ENCODE measurements around the gene MYOM1.

MYOM1 gene

DNA sequence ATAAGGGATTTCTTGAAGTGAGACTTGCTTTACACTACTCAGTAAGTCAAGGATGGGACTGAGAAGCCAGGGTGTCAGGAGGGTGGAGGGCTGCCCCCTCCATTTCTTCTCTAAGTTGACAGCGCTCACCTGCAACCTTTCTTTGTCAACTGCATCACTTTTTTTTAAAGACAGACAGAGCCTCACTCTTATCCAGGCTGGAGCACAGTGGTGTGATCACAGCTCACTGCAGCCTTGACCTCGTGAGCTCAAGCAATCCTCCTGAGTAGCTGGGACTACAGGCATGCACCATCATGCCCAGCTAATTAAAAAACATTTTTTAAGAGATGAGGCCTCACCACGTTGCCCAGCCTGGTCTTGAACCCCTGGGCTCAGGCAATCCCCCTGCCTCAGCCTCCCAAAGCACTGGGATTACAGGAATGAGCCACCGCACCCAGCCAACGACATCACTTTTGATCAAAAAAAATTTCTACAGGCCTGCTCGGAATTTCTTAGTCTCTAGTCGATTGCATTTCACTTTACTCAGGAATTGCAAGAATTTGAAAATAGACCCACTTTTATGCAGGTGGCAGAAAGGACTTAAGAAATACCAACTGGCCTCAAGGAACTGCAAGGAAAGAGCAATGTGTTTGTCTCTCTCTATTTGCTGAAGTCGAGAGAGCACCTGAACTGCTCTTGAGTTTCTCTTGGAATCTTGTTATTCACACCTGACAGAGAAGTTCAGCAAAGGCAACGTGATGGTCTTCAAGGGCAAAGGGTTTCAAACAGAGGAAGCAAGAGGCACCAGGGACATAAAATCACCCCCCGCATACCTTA, 101.4 kb downstream of the MYOM1 start:
- DNase-seq (ENCODE audit: low read depth in 2 of 2) = no peak

DNA sequence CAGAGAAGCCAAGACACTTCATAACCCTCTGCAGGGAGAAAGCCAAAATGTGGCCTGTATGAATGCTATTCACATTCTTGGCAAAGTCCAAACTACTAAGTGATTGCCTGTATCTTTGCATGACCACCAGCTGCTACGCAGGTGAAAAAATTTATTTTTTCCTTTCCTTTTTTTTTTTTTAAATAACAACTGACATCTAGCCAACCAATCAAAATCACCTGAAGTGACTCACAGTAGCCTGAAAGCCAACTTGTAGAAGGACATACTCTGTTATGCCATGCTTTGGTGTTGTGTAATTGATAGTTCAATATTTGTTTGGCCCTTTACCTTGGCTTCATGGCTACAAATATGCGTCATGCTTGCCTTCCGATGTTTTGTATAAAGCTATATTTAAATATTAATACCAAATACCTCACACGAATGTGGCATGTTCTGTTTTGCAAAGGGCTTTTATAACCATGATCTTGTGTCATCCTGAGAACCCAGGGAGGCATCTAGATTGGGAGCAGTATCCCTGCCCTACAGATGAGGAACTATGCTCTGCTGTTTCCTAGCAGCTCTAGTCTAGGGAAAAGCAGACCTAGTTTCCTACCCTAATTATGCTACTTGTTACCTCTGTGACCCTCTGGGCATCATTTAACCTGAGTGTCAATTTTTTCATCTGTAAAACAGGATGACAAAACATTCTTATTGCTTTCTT, 102.1 kb downstream of the MYOM1 start:
- no peak for DNase-seq (ENCODE audit: low read depth in 2 of 2)

DNA sequence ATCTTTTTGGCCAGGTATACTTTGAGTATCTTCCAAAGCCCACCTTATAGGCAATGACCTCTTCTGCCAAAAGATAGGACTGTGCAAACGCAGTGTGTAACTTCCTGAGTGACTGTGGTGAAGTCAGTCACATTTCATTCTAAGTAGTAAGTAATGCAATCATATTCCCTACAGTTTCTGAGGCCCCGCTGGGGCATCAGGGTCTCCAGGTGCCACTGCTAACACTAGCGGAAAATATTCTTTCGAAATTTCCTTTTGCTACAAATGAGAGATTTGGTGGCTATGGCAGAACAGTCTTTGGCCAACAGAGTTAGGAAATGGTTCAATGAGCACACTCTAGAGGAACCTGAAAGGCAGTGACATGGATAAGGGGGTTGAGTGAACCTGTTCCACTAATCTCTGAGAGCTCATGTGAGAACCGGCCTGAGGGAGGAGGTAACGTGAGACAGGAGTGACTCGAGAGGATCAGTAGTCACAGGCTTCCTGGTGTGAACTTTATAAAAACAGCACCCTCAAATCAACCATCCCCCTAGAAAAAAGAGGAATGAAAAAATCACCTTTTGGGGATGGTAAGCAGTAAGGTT, 104.2 kb downstream of the MYOM1 start:
- DNase-seq (ENCODE audit: low read depth in 2 of 2) = no peak

DNA sequence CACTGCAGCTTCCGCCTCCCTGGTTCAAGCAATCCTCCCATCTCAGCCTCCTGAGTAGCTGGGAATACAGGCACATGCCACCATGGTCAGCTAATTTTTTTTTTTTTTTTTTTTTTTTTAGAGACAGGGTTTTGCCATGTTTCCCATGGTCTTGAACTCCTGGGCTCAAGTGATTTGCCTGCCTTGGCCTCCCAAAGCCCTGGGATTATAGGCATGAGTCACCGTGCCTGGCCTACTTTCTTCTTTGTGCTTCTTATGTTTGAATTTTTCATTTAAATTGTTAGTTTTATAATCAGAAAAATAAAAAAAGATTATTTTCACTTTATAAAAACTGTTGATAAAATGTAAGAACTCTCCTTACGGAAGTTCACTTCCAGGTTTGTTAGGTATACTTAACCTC, 105.3 kb downstream of the MYOM1 start:
- no peak for DNase-seq (ENCODE audit: low read depth in 2 of 2)

DNA sequence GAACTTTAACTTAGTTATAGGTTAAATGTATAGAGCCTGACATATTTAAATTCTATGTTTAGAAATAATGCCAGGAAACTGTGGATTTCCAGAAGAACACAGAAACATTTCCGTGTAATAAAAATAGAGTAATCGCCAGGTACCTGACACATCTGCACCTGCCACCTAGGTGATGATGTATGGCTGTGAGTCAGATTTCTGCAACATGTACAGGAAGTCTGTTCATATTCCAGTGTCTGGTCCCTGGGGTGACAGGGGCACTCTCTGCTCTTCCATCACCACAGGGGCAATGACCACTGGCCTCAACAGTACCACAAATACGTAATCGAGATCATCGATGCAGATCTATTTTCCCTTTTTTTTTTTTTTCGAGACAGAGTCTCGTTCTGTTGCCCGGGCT, 105.7 kb downstream of the MYOM1 start:
- DNase-seq (ENCODE audit: low read depth in 2 of 2) = no peak

DNA sequence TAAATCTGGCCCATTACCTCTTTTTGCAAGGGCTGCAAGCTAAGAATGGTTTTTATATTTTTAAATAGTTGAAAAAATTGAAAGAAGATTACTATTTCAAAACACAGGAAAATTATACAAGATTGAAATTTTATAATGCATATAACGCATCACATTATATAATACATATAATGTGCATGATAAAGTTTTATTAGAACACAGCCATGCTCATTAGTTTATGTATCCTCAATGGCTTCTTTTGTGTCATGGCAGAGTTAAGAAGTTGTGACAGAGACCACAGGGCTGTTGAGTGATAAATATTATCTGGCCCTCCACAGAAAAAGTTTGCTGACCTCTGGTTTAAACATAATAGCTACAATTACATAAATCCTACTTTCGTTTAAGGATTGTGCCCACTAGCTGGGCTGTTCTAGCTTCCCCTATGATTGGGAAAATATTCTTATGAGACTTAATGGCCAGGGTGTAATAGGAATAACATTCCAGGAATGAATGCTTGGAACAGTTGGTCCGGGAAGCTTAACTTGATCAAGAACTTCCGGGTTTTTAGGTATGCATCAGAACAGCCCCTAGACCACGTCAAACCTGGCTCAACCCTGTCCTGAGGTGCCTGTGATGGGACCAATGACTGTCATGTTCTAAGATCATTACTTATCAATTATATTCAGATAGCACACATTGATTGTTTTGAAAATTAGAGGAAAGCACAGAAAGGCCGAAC, 108.1 kb downstream of the MYOM1 start:
- DNase-seq (ENCODE audit: low read depth in 2 of 2) = no peak

DNA sequence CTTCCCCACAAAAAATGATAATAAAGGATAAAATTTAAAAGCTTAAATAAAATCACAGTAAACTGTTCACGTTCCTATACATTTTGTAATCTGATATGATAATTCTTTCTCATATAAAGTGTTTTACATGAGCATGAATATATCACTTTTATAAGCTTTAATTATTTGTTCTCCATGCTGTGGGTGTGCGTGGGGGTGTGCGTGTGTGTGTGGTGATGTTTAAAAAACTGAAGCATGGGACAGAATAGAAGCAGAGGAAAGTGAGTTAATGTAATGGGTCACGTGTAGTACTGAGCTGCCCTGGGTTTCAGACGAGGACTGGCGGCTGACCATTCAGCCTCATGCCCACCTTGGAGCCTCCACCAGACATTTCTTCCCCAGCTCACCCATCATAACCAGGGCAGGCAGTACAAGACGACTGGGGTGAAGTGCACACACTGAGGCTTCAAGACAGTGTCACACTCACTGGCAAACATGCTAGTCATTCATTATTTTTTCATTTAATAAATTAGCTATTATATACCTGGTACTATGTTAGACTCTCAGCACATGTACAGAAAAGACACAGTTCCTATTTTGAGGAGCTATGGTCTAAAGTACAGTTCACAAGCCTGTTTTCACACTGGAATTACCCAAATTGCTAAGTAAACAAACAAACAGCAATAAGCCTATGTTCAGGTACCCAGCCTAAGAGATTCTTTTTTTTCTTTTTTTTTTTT, 109.6 kb downstream of the MYOM1 start:
- DNase-seq (ENCODE audit: low read depth in 2 of 2) = no peak

DNA sequence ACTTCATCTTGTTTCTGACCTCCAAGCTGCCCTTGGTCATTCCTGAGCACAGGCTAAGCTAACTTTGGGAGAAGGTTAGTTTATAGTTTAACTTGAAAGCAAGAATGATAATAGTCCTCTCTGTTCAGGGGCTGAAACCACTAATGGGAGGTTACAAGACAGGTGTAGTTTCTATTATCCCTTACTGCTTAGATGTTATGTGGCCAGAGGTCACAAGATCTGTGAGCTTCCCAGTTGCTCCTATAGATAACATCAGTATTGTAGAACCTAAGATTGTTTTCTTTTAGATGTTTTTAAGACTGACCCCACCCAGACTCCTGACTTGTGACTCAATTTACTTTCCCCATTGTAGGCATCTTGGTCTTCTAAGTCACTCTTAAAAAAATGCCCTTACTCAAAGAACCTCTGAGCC, 112.0 kb downstream of the MYOM1 start:
- DNase-seq (ENCODE audit: low read depth in 2 of 2) = no peak

DNA sequence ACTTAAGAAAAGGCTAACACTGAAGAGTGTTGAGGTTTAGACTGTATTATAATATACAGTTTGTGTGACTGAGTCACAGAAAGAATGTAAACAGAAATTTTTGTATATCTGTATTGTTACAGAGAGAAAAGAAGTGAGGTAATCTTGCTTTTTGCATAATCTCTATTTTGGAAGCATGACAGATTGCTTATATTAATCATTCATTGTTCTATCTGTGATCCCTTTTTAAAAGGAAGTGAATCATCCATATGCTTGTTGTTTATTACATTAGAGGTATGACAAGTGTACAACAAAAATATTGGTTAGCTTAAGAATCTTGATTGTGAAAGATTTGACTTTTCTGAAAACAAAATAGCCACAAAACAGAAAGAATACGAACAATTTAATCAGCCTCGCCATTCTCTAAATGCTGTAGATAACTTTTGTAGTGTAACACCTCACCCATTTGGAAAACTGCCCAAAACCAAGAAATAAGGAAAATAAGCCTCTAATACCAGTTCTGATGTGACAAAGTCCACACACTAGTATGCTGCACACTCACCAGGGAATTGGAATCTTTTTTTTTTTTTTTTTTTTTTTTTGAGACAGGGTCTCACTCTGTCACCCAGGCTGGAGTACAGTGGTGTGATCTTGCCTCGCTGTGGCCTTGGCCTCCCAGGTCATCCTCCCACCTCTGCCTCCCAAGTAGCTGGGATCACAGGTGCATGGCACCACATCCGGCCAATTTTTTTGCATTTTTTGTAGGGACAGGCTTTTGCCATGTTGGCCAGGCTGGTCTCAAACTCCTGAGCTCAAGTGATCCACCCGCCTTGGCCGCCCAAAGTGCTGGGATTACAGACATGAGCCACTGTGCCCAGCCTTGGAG, 115.3 kb downstream of the MYOM1 start:
- no peak for DNase-seq (ENCODE audit: low read depth in 2 of 2)

DNA sequence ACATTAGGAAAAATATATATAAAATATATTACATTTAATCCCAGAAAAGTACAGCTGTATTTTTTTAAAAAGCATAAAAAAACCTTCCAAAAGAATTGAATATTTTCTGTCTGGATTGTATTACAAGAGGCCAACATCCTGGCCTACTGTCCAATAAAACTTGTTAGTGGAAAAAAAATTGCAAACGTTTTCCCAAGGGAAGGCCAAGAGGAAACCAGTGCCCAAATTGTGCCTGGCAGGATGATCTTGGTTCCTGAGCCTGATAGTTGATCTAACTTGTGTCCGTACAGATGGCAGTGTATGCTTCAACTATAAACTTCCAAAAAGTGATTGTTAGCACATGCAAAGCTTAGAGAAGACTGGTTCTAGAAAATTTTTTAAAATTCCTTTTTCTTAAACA, 116.2 kb downstream of the MYOM1 start:
- no peak for DNase-seq (ENCODE audit: low read depth in 2 of 2)

DNA sequence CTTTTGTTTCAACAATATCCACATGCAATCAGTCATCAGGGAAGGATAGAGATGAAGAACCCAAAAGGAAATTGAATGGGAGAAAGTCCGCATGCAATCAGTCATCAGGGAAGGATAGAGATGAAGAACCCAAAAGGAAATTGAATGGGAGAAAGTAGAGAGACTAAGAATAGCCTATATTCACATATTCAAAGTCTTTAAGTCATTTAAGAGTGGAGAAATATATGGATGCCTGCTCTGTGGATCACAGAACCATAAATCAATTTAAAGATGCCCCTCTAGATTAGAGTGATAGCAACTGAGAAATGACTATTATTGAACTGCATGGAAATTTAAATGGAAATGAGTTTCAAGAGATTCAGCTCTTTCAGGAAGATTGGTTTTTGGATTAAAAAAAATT, 116.8 kb downstream of the MYOM1 start:
- no peak for DNase-seq (ENCODE audit: low read depth in 2 of 2)

DNA sequence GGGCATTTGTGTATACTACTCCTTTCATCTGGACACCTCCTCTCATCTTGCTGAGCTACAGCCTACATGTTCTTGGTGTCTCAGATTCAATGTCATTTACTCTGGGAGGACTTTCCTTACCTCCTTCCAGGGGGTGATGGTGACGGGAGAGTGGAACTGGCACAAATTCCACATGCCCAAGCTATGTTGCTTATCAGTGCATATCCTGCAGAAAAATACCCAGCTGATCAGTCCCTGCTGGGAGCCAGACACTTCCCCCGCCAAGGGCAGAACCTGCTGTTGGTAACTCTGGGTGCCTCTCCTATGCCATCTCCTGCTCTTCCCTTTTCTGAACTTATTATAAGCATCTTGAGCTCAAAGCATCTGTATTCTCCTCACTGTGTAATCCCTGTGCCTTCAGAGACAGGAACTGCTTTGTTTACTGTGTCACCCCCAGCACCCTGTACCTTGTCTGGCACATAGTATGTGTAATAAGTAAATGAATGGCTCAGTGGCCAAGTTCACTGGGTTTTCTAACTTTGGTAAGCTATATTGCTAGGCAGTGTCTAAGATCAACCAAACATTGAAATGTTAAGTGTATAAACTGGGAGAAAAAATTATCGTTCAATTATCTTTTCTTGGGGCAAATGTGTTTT, 119.2 kb downstream of the MYOM1 start:
- DNase-seq (ENCODE audit: low read depth in 2 of 2) = no peak

DNA sequence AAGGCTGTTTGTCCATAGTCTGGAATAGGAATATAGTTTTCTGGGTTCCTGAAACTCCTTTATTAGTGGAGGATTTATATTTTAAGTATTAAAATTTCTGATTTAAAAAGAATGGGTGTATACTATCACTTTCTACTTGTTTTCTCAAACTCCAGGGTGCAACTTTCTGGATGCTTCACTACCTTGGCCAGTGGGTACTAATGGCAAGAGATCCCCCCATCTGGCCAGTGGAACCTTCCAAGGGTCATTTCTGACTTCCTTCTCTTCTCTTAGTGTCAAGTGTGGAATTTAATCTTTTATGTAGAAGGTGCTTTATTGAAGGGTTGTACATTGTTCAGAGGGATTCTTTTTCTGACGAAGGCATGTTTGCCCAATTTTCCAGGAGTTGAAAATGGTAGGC, 120.4 kb downstream of the MYOM1 start:
- no peak for DNase-seq (ENCODE audit: low read depth in 2 of 2)

DNA sequence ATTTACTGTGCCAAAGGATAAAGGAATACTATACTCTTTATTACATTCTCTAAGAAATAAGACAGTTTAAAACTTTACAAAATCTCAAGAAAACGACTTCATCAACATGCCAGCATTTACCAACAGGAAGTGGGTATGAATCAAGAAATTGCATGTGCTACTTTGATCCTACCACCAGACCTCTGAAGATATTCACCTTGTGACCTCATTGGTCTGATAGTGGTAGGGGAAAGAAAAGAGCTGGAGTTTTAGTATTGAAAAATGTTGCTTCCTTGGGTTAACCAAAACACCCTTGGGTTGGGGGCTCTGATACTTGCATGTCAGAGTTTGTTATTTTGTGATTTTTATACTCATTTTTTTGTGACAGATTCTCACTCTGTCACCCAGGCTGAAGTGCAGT, 122.7 kb downstream of the MYOM1 start:
- DNase-seq (ENCODE audit: low read depth in 2 of 2) = no peak

DNA sequence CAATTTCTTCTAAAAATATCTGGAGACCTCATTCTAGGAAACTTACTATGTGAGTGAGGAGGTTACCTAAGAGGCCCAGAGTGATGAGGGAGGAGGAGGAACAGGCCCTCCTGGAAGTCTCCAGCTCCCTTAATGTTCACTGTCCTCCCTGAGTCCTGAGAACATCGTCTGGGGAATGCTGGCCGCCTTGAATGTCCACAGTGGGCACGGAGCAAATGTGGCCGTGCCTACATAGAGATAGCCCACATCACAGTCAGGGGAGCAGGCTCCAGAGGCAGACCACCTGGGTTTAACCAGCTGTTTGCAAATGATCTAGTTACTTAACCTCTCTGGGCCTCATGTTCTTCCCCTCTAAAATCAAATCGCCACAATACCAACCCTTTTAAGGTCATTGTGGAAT, 123.8 kb downstream of the MYOM1 start:
- no peak for DNase-seq (ENCODE audit: low read depth in 2 of 2)

DNA sequence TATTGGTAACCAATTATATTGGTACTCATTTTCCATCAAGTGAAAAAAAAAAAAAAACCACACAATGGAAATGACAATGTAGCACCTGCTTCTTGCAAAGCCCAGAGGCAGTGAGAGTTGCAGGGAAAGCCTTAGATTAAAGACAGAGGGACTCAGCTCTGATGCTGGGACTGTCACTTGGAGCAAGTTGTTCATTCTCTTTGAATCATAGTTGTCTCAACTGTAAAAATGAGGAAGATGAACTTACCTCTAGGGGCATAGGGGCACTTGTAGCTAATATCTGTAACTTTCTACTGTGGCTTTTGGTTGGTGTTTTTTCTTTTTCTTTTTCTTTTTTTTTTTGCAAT, 125.5 kb downstream of the MYOM1 start:
- DNase-seq (ENCODE audit: low read depth in 2 of 2) = no peak

DNA sequence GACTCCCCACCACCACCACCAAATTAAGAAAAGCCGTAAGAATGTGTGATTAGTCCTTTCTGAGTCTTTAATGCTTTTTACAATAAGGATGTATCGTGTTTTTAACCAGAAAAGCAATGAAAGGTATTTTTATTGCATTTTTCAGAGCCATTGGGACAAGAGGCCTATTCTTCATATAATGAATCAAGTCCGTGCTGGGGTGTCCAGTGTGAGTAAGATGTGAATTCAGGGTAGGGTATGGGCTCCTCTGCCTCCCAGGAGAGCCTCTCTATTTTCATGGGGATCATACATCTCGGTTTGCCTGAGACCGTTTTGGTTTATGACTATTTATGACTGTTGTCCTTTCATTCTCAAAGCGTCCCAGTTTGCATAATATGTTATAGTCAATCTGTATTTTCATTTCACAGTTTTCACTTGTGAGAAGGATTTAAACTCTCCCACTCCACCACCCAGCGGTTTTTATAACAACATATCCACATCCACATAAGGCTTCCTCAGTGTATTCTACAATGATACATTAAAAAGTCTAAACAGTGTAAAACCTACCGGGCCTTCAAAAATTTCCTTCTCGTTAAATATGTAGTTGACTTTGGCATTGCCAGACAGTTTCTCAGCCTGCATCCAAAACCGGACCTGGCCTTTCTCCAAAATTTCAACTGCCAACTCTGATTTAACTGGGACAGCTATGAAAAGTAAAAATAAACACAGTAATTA, 126.0 kb downstream of the MYOM1 start:
- DNase-seq (ENCODE audit: low read depth in 2 of 2) = no peak

DNA sequence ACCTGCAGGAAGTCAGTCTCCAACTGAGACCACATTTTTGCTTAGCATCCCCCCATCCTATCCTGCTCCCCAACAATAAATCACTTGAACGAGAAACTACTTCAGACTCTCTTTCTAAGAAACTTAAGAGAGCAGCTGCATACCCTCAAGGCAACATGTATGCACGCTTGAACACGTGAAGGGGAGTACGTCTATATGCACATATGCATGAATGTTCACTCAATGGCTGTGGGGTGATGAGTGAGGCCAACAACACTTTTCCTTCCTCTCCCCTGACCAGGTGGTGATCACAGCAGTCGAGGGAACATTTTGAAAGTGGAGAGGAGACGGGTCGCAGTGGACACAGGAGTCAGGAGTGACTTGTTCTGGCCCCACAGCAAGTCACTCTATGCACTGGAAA, 127.0 kb downstream of the MYOM1 start:
- DNase-seq (ENCODE audit: low read depth in 2 of 2) = no peak

DNA sequence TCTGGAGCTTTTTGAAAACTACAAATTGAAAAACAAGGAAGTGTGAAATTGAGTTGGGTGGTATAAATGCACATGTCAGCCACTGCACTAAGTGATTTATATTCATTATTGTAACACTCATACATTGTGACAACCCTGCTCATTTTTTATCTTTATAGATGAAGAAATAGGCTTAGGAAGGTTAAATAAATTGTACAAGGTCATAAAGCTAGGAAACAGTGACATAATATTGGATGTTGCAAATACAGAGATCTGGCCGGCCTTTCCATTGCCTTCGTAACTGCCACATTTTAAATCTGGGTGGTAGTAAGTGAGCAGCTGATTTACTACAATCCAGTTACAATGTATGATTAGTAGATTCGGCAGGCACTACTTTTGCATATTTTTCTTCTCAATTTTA, 130.2 kb downstream of the MYOM1 start:
- no peak for DNase-seq (ENCODE audit: low read depth in 2 of 2)

DNA sequence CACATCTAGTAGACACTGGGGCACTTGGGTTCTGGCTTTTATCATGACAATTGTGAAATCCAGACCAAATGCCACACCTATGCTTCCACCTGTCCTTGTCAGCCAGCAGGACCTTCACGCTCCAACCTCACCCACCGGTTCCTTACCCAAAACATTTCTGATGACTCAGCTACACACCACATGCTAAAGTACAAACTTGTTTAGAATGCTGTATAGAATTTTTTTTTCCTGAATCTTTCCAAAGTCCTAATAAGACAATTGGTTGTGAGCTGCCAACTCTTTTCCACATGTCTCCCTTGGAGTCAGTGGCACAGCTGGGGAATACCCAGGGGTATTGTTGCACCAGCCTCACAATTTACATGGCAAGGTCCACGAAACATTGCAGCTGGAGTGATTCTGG, 131.3 kb downstream of the MYOM1 start:
- no peak for DNase-seq (ENCODE audit: low read depth in 2 of 2)

Measured in stimulated activated CD8-positive, alpha-beta memory T cell treated with anti-CD3 and anti-CD28 coated beads, Interleukin-2, amount 100 ng/mL, for 48 hours (primary cell).